HG03097 (cell line): ENCODE results near the gene CCDC88C.

ENCODE experiments used
- ATAC-seq: cut with Tn5 transposase; IDR thresholded peaks from one replicate; pipeline ENCODE4 v1.9.1; 2021; ENCODE audit not compliant: unreplicated experiment, low FRiP score

CCDC88C gene

DNA sequence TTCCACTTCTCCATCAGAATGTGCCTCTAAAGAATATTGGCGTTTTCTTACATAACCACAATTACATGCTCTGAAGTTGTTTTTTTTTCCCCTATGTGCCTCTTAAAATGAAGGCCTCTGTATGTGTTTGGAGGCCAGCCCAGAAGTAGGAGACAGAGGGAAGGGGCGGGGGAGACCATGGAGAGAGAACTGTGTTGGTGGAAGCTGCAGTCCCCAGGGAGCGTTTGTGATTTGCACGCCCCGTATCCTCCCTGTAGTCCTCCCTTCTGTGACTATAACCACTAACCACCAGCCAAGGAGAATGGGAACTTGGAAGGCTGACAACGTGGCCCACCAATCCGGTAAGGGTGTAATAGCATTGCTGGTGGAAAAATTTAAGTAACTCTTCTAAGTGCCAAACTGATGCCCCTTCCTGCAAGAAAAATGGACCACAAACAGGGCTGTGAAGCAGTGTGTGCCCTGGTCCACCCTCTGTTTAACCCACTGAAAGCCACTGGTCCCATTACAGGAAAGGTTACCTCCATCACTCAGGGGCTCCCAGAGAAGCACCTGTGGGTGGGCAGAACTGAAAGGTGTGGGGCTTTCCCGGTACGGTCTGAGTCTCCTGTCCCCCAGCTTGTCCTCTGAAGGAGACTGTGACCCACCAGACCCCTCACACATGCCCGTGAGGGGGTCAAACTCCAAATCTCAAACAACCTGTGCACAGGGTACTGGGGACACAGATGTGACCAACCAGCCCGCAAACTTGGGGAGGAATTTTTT lies 36.8 kb downstream of the CCDC88C start:
- no peak for ATAC-seq

DNA sequence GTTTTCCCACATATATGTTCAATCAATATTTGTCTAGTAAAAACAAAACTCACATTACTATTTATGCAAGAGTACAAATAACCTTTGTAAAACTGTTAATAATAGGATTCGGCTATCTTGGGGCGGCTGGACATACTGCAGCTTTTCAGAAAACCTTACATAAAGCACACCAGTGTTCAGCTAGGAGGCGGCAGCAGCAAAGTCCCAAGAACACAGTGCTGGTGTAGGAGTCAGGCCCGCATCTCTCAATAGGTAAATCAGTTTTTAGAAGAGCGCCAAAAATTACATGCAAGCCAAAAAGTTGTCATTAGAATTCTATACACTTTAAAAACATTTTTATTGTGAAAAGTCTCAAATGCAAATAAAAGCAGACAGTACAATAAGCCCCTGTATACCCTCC lies 37.5 kb downstream of the CCDC88C start:
- ATAC-seq: no peak

DNA sequence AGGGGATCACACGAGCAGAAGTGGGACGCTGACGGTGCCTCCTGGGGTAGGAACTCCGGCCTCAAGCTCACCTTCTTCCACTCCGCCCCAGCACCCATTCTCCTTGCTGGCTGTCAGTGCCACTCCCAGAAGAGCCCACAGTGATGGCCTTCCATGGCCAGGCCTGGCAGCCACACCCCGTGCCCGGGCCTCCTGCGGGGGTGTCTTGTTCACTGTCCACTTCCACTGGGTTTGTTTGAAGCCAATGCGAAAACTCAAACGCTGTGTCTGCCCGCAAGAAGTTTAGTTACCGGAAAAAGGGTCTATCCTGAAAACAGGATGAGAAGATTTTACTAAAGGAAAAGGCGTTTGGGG lies 38.1 kb downstream of the CCDC88C start:
- ATAC-seq: no peak

DNA sequence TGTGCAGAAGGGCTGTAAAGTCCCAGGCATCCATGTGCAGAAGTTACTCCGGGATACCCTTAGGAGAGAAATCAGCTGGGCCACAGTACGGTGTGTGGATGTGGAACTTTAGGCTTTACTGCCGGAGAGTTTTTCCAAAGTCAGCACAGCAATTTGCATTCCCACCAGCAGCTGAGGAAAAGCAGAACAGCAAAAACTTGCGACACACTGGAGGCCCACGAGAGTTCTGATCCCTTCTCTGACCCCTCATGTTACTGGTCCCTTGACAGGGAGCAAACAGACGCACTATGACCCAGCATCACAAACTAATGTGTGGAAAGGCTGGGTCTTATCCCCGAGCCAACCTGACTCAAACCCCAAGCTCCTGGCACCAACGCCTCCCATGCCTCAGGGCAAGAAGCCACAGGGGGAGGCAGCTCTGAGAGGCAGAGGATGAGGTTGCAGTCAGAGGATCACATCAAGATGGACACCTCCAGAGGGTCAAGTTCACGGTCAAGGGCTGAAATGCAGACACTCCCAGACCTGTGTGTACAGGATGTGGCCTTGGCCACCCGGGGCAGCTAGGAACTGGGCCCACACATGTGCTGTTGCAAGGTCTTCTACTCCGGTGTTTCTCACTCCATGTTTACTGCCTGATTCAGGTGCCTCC lies 38.6 kb downstream of the CCDC88C start:
- ATAC-seq: no peak

DNA sequence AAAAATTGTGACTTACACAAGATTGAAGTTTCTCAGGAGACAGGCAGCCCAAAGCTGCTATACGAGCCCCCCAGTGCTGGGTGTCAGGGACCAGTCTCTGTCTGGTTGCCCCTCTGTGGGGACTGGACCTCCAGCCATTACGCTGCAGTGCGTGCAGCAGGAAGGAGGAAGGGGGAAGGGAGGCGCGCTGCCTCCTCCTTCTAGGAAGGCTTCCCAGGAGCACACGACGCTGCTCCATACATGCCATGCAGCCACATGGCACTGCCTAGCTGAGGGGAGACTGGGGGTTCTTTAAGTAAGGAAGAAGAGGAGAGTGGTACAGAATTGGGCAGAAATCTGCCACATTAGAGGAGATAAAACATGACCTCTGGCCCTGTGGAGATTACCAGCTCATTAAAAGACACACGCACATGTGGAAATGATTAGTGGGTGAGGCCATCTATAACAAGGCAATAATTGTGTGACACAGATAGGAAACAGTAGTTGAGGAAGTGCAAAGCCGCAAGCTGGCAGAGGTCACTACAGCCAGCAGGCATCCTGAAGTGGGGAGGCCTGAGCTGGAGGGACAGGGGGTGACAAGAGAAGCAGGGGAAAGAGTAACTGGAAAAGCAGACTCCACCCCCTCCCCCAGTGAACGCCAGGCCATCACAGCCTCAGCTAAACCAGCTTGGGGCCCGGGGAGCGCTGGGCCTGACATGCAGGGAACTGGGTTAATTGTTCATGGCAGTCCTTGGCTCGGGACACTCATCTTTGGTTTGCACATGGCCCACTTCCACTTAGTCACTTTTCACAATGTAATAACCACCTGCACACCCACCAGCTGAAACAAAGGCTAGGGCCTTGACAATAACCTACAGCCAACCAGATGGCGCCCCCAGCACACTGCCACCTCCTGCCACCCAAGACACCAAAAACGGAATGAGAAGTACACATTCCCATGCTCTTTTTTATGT lies 39.6 kb downstream of the CCDC88C start:
- no peak for ATAC-seq

DNA sequence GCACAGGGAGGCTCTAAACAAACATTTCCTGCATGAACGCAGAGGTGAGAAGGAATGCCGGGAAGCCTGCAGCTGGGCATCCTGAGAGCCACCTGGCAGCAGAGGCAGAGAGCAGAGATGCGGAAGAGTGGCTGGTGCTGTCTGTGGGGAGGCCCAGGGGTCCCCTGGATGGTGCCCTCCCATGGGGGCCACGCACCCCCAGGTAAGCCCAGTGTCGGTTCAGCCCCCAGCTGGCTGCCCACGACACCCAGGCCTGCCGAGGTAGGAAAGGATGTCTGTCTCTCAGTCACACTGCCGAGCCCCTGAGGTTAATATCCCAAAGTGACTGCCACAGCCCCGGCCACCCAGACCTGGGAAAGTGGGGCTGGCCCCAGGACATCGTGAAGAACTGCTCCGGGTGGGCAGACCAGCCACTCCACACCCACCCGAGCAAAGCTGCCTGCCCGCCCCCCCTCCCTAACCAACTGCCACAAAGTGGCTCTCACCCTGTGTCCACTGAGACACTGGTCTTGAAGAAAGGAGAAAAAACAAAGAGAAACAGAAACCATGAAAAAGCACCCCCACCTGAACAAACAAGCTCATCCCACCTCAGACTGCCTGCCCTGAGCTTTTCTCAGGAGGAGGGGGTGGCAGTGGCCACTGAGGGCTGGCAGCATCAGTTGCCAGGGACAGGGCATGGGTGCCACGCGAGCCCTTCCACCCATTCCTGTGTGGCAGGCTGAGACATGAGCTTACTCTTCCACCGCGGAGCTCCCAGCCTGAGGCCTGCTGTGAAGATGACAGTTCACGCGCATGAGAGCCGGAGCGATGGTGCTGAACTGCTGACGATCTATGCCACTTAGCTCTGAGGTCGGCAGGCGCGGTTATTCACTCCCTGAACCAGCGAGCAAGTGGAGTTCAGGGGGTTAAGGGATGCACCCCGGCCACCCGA lies 40.8 kb downstream of the CCDC88C start:
- ATAC-seq: no peak

DNA sequence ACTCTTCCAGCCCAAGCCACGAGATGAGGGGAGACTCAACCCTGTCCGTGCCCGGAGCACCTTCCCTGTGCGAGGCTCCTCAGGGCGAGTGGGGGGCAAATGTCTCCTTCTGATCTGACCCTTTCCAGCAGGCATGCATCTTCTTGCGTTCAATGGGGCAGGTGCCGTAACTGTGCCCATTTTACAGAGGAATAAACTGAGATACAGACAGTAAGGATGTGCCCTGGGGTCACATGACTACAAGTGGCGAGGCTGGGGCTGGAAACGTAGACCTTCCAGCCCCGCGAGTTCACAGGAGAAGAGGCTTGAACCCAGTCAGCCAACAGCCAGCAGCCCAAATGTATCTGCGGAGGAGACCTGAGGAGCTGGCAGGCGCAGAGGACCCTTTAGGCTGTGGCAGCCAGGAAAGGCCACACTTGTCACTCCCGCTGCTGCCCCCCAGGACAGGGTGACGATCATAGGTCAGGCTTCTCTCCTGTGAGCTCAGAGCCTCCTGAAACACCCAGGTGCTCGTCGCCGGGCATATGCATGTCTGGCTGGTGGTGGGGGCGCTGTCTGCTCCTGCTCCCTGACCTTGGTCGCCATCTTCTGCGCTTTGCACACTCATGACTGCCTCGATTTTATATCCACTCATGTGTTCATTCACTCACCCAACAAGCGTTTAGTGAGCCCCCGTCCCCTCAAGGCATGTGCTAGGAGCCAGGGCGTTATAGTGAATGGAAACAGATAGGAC lies 41.7 kb downstream of the CCDC88C start:
- ATAC-seq: no peak

DNA sequence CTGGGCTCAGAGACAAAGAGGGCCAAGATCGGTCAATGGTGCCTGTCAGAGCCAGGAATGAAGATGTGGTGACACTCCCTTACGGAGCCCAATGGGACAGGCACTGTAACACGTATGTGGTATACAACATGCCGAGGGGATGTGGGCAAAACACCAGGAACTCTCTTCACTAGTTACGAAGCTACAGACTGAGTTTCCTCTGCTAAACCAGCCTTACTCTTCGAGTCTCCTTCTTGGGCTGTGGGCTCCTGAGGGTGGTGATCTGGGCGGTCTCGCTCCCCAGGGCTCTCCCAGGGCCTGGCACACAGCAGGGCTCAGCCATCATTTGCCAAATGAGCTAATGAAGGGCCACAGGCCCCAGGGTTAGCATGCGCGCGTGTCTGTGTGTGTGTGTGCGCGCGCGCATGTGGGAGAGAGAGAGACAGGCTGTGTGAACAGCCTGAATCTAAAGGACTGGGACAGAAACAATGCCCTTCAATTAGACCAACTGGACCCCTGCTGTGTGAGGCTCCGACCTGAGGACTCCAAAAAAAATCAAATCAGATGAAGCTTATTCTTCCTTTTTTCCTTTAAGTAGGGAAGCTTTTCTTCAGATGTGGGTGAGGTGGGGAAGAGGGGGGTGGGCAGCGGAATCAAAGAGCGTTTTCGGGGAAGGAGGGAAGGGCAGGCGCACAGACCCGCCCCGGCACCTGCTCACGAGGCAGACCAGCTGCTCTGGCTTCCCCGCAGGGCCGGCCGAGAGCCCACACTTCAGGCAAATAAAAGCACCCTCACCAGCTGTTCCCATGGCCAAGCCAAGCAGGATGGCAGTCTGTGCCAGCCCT lies 42.5 kb downstream of the CCDC88C start:
- no peak for ATAC-seq

DNA sequence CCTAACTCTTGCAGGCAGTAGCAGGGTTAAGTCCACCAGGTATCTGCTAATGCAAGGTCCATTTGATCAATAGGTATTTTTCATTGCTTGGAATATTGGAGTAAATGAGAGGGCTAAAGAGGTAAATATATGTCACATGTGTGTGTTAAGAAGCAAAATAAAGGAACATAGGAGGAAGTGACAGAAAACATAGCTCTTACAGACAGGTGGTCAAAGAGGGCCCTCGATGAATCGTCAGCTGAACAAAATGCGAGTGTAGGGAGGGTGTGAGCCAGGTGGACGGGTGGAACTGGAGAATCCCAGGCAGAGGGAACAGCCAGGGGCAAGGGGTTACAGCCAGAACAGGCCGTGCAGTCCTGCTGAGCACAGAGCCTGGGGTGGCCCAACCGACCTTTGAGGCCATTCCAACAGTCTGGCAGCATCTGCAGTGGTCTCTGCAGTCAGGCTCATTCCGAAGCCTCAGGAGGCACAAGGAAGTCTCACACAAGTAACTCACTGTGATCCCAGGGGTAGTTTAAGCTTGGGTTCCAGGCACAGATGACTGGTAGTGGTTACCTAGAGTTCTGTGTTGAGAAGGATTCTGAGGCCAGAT lies 43.2 kb downstream of the CCDC88C start:
- ATAC-seq: no peak

DNA sequence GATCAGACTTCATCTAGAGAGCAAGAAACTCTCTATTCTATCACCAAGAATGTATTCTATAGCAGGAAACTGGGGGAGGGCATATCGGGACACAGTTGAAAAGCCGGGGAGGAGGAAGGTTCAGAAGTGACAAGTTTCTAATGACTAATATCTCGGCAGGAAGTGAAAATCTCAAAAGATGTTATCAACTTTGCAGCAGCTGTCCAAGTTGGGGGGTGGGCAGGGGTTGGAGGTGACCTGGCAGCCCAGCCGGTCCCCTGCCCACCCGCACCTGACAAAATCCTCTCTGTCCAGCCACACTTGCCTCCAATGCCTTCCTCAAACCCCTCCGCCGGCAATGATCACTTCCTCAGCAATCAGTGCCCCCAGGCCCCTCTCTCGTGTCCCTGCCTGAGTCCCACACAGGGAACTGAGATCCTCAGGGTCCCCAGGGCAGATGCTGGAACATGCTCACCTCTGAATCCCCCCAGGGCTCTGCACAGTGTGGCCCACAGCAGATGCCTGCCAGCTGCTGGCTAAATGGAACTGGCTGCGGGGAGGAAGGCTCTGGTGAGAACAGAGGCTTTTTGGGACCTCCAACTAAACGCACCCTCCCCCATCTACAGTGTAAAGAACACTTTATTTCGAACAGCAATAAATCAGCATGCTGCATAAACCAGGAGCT lies 43.9 kb downstream of the CCDC88C start:
- peak; percentile 53 for ATAC-seq

DNA sequence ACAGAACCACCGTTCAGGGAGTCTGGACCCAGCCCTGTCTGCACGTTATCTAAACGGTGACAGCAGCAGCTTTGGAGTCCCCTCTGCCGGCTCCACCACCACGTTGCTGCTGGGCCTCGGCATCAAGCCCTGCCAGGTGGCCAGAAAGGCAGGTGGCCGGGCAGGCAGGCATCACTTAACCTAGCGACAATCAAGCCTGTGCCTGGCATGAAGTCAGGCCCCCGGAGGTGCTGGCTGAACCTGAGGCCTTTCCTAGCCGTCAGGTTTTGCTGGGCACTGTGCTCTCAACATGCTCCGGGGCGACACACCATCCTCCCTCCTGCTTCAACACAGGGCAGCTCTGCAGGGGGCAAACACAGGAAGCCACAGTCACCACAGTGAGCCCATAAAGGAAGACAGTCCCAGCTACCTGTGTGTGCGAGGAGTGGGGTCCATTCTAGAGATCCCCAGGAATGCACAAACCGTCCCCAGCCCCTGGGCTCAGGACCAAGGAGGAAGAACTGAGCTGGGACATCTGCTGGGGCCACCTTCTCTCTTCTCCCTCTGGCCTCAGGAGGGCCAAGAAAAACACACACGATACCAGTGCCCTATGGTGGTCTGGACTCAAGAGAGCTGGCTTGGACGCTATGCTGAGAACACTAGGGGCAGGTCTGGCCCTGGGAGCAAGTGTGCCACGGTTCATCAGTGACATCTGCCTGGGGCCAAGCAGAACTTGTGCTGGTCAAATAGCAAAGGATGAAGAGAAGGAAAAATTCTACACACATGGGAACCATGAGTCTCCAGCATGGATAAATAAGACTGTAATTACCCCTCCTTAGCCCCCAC lies 44.7 kb downstream of the CCDC88C start:
- ATAC-seq: peak; percentile 28

DNA sequence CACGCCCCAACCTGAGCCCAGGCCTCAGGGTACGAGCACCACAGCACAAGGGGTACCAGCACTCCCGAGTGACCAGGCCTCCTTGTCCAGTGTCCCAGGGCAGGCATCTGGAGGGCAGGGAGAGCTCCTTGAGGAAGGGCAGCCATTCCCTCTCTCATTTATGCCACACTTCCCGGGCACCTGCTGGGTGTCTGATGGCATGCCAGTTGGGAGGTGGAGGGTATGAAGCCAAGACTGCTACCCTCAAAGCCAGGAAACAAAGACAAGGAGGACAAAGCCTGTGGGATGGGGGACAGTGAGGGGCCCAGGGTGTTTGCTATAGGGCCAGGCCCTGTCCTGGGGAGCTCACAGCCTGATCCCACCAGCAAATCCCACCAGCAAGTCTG lies 45.6 kb downstream of the CCDC88C start:
- ATAC-seq: no peak

DNA sequence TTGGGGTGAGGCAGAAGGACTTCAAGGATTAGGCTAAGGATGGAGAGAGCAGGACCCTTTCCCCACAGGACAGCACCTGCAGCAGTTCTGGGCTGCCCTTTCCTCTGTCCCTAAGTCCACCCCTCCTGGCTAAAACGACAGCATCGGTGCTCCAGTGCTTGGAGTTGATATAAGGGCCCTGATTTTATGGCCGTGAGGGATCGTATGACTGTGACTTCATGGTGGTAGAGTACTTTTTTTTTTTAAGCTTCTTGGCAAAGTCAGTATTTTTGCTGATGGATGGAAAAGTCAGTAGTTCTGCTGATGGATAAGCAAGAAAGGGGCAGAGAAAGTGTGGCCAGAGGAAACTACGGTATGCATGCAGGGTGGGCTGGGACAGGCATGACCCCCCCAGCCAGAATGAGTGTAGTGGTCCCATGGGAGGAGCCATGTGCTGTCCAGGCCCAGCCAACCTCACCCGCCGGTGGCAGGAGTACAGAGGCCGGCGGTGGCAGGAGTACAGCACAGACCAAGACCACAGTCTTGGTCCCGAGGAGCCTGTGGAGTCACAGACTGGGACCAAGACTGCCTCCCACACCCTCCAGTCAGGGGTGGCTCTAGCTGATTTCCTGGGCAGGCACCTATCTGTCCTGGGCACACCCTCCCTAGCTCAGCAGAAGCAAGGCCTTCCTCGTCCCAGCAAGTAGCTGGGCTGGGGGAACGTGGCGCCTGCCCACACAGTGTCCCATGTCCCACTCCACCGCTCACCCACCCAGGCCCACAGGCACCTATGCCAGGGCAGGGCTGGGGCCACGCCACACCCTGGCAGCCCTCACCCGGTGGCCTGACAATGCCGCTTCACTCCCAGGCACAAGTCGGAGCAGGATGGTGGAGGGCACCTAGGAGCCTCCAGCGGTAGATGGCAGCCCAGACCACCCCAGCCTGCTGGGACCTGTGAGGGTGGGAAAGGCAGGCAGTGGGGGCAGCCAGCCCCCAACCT lies 46.3 kb downstream of the CCDC88C start:
- no peak for ATAC-seq

DNA sequence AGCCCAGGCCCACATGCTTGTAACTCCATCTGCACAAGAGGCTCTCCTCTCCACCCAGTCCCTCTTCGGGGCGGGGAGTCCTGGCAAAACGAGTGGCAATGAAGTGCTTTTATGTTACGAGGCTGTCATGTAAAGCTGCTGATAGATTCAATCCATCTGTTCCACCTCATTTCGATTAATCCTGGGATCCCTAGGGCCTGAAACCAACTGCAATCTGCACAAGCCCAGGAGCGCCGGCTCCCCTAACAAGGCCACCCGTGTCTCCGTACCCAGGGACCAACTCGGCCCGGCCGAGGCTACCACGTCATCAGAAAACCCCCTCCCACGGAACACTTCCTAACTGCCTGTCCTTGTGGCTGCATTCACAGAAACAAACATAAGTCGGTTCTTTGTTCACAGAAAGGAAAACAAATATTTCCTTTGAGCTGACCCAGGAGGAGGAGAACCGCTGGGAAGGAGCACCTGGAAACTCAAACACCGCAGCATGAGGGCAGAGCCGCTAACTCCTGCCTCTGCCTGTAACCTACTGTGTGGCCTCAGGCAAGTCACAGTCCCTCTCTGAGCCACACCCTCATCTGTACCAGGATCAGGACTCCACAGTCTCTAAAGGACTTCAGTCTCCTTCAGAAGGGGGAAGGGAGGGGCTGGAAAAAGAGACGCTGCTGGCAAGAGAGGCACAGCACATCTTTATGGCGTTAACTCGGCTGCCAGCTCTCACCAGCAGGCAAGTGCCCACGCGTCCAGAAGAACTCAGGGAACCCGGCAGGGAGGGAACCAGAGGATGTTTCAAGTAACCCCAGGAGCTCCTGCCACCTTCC lies 47.8 kb downstream of the CCDC88C start:
- no peak for ATAC-seq

DNA sequence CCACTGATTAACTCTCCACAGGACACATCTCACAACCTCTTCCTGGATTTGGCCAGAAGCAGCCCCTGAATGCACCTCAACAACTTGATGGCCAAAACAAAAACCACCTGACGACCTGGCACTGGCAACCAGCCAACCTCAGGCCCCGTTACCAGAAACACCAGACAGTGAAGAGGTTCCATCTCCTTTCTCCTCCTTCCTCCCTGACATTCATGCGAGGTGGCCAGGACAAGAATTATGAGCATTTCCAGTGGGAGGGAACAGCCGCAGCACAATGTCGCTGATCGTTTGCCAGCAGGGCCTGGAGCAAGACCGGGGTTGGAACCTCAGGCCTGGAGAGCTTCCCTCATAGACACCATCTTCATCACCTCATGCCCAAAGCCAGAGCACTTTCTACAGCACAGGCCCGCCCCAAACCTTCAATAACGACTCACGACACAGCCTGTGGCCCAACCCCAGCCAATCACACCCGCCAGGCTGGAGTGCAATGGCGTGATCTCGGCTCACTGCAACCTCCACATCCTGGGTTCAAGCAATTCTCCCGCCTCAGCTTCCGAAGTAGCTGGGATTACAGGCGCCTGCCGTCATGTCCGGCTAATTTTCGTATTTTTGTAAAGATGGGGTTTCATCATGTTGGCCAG lies 48.7 kb downstream of the CCDC88C start:
- no peak for ATAC-seq
